Gastrocnemius medialis (tissue), 4 donors: ENCODE measurements around the gene DEK.

Experiments used
- POLR2A ChIP-seq, 2 donors: fragments of 450-650 bp; IDR thresholded peaks; one replicate each; pipeline ENCODE4 v1.6.1; 2017; ENCODE audit warnings: antibody characterized with exemption in 2 of 2, mild to moderate bottlenecking in 2 of 2, moderate library complexity in 2 of 2
- TF ChIP-seq, protein P1 (sequence below), 5 experiments: fragments of 450-650 bp in 3 of 5; fragments of 200-600 bp in 2 of 5; sonication (generic) in 2 of 5; IDR thresholded peaks in 4 of 5; conservative IDR thresholded peaks in 1 of 5; 1 replicate in 4 of 5; 2 replicates in 1 of 5; pipeline ENCODE4 v1.5.1; 2016 to 2019; ENCODE audit warnings: antibody characterized with exemption in 5 of 5, mild to moderate bottlenecking in 3 of 5, moderate library complexity in 3 of 5

DNA sequence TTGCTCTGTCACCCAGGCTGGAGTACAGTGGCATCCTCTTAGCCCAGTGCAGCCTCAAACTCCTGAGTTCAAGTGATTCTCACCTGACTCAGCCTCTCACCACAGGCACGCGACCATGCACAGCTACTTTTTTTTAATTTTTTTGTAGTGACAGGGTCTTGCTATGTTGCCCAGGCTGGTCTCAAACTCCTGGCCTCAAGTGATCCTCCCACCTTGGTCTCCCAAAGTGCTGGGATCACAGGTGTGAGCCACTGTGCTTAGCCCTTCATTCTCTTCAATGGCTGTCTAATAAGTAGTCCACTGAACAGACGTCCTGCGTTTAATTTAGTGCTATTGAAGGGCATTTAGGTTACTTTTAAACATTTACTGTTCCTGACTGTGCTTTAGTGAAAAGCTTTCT lies 81.8 kb downstream of the DEK start:
- TF ChIP-seq, protein P1, sequence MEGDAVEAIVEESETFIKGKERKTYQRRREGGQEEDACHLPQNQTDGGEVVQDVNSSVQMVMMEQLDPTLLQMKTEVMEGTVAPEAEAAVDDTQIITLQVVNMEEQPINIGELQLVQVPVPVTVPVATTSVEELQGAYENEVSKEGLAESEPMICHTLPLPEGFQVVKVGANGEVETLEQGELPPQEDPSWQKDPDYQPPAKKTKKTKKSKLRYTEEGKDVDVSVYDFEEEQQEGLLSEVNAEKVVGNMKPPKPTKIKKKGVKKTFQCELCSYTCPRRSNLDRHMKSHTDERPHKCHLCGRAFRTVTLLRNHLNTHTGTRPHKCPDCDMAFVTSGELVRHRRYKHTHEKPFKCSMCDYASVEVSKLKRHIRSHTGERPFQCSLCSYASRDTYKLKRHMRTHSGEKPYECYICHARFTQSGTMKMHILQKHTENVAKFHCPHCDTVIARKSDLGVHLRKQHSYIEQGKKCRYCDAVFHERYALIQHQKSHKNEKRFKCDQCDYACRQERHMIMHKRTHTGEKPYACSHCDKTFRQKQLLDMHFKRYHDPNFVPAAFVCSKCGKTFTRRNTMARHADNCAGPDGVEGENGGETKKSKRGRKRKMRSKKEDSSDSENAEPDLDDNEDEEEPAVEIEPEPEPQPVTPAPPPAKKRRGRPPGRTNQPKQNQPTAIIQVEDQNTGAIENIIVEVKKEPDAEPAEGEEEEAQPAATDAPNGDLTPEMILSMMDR (IDR thresholded peaks at IDR 0.05 in 4 of 5, conservative IDR thresholded peaks at IDR 0.05 in 1 of 5), result no peak
- no peak for TF ChIP-seq POLR2A (IDR thresholded peaks at IDR 0.05)
